HG02884 (cell line): ENCODE data around the gene COL23A1.
"Not testable (repeated sequence)": the region's sequence is repeated elsewhere in the genome, so short reads cannot be mapped to it uniquely, and the experiment has no call there.

Source experiments
- ATAC-seq: cut with Tn5 transposase; IDR thresholded peaks from one replicate; pipeline ENCODE4 v1.9.1; 2021; ENCODE audit warnings: mild to moderate bottlenecking, moderate library complexity; ENCODE audit not compliant: unreplicated experiment

COL23A1 gene

DNA sequence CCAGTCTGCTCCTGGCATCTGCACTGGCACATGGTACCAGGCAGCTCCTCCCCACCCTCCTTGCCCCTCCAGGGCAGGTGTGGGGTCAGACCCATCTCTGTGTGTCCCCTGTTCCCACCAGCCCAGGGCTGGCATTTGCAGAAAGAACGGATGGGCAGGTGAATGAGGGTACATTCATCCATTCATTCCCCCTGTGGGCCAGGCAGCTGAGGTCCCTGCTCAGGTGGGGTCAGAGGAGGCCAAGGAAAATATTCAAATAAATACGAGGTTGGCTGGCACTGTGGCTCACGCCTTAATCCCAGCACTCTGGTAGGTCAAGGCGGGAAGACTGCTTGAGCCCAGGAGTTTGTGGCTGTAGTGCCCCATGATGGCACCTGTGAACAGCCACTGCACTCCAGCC, 332.5 kb downstream of the COL23A1 start:
- no peak for ATAC-seq

DNA sequence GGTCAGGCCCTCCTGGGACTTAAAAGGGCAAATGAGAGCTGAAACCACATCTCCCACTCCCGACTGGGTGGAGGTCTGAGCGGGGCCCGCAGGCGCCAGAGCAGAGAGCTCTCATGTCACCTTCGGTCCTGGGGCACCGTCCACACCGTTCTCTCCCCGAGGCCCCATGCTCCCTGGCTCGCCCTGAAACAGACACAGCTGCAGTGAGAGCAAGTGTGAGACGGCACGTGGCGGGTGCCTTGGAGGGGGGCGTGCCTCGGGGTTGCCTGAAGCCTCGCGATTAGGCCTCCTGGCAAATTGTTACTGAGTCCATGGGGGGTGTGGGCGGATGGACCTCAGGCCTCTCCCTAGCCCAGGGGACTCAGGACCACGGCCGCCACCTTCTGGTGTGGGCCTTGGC, 333.4 kb downstream of the COL23A1 start:
- no peak for ATAC-seq

DNA sequence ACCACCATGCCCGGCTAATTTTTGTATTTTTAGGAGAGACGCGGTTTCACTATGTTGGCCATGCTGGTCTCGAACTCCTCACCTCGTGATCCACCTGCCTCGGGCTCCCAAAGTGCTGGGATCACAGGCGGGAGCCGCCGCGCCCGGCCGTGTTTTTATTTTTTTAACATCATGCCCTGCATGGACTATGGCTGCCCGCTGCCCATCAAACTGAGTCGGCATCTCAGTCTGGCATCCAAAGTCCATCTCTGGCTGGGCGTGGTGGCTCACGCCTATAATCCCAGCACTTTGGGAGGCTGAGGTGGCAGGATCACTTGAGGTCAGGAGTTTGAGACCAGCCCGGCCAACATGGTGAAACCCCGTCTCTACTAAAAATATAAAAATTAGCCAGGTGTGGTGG, 336.6 kb downstream of the COL23A1 start:
- not testable (repeated sequence) for ATAC-seq

DNA sequence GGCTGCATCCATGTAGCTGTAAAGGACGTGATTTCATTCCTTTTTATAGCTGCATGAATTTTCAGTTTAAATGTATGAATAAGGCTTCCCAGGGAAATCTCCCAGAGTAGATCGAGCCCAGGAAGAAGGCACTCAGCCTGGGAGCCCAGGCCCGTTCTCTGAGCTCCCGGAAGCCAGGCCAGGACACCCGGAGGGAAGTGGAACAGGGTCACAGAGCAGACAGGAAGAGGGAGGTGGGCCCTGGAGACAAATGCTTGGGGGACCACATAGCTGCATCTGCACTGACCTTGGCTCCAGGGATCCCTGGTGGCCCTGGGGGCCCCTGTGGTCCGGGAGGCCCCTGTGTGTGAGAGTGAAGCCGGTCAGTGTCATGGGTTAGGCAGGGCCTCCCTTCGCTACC, 337.9 kb downstream of the COL23A1 start:
- ATAC-seq = no peak

DNA sequence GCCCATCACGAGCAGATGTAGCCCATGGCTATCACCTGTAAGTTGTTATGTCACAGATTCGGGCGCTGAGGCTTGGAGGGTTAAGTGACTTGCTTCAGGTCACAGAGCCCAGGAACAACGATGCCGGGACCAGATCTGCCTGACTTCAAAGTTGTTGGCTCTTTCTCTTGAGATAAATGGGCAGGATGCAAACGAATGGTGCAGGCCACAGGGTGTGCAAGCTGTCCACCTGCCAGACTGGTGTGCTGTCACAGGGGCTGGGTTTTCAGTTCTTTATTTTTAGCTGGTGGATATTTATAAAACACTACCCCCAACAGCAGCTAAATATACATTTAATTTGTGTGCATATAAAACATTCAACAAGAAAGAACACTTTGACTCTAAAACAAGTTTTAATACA, 339.9 kb downstream of the COL23A1 start:
- ATAC-seq = no peak

DNA sequence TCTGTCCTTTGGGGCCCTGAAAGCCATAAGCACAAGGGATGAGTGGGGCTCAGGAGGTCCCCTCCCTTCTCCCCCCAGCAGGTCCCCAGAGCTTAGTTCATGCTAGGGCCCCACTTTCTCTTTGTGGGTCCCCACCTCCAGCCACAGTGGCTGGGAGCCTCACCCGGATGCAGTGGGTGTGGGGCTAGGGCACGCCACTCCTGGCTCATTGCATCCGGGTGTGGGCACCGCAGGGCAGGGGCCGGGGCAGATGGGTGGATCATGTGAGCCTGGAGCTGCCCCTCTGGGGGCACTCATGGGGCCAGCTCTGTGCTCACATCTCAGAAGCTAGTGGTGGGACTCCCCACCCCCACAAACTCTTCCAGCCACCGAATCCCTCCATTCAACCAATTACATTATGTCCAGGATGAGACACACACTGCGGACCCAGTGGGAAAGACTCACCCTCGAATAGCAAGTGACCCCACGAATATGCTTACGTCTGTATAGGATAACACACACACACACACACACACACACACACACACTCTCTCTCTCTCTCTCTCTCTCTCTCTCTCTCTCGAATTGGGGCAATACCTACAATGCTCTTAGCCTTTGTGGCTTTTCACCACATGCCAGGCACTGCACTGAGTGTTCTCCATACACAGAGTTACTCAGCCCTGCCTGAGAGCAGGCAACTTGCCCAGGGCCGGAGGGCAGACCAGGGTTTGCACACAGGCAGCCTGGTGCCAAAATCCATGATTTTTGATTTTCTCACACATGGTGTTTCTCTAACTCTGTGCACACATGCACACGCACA, 340.8 kb downstream of the COL23A1 start:
- no peak for ATAC-seq

DNA sequence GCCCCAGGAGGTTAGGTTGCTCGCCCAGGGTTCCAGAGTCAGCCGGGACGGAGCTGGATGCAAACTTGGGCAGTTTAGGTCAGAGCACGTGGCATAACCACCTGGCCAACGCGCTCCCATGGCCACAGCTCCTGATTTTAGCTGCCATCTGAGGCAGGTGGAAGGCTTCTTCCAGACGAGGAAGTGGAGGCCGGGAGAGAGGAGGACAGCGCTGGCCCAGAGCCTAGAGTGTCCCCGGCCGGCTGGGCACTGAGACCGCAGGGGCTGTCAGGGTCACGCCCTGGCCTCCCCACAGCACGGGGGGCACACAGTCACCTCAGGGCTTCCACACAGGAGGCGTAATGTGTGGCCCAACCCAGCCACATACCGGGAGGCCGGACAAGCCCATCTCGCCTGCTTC, 341.4 kb downstream of the COL23A1 start:
- no peak for ATAC-seq

DNA sequence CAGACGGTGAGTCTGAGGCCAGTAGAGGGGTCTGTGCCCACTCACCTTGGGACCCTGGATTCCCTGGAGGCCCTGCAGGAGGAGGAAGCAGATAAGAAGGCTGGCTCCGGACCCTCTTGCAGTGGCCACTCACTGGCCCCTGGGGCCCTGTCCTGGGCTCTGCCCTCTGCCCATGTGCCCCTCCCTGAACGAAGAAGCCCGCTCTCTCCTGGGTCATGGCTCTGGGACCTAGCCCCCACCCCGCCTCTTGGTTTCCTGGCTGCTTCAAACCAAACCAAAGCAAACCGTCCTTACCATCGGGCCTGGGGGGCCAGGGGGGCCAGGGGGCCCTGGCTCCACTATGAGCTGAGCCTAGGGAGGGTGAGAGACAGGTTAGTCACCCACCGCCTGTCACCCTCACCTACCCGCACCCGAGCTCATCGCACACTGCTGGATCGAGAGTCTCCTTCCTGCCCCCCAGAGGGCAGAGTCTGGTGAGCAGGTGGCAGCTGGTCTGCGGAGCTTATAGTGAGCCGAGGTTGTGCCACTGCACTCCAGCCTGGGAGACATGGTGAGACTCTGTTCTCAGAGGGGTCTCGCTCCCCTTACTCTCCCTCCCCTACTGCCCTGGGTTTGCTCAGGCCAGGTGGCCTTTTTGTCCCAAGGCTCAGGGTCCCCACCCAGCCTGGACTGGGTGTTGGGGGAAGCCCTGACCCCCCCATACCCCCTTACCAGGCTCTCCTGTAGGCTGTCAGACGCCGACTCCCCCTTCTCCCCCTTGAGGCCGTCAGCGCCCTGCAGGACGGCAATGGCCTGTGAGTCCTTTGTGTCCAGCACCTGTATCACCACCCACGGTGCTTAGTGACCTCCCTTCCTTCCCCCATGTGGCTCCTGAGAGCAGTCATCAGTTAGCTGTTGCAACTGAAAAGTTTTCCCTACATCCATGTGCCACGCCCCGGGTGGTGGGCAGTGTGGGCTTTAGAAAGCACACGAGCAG, 342.4 kb downstream of the COL23A1 start:
- ATAC-seq = no peak

DNA sequence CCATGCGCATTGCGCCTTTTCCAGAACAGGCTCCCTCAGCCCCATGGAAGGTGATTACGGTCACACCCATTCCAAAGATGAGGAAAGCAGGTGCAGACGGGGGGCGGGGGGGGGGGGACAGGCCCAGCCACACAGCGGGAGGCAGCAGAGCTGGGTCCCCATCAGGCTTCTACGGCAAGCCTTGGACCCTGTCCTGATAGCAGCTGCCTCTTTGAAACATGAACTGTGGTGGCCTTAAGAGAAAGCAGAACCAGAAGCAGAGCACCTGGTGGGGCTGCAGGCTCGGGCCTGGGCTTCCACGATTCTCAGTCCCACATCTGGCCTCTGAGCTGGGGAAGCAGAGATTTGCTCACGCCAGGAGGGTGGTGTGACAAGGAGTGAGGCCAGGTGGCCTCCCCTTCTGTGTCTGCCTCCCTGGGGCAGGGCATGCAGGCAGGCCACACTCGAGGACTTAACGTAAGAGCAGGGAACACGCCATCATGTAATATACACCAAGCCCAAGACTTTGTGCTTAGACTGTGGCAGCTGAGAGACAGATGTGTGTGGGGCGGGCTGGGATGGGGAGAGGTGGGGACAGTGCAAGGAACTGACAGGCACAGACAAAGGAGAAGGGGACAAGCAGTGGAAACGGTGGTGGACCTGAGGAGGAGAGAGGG, 343.4 kb downstream of the COL23A1 start:
- ATAC-seq = no peak

DNA sequence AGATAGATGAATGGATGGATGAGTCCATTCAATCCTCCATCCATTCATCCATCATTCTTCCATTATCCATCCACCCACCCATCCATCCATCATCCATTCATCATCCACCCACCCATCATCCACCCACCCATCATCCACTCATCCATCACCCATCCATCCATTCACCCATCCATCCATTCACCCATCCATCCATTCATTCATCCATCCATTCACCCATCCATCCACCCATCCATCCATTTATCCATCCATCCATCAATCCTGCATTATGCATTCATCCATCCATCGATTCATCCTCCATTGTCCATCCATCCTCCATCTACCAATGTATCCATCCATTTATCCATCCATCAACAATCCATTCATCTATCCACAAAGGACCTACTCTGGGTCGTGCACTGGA, 344.8 kb downstream of the COL23A1 start:
- ATAC-seq = no peak

DNA sequence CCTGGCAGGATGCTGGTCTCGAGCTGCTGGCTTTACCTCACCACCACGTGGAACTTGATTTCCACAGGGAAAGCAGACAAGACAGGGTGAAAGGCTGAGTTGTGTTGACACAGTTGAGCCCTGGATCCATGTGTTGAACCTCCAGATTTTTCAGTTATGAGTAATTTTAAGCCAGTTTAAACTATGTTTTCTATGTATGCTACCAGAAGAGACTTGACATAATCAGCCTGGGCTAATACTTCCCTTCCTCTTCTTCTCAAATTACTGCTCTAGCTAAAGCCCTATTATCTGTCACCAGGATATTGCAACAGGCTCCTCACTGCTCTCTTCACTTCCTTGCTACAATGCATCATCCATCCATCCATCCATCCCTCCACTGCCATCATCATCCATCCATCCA, 345.6 kb downstream of the COL23A1 start:
- ATAC-seq = no peak

DNA sequence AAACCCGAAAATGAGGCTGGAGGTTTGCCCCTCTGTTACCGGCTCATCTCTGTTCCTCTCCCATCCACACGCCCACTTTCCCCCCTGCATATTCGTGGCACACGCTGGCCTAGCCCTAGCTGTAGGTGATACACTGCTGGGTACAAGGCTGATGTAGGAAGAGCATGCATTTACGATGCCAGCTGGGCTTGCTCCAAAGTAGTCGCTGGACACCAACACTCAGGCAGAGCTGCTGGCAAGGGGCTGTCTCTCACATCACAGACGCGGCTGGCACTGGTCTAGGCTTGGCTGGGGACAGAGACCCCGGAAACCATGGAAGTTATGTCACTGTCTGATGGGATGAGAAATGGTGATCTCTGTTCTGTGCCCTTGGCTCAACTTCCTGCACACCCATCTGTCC, 347.8 kb downstream of the COL23A1 start:
- ATAC-seq = no peak

DNA sequence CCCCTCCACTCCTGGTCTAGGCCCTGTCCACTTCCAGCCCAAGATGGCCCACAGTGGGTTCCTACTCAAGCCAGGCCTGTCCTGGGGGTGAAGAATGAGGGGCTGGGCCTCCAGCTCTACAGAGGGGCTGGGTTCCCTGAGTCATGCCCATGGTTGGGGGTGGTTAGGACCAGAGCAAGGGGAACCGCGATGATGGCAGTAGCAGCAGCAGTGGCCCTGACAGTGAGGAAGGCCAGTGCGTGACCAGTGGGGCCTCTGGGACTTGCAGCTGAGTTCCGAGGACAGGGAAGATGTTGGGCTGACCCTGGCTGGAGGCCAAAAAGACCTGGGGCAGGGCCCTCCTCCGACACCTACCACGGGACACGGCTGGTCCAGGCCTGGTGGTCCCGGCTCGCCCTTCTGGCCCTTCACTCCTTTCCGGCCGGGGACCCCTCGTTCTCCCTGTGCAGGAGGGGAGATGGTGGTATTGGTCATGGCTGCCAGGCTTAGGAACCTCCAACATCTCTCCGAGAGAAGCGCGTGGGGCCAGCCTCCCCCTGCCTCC, 348.4 kb downstream of the COL23A1 start:
- ATAC-seq = no peak

DNA sequence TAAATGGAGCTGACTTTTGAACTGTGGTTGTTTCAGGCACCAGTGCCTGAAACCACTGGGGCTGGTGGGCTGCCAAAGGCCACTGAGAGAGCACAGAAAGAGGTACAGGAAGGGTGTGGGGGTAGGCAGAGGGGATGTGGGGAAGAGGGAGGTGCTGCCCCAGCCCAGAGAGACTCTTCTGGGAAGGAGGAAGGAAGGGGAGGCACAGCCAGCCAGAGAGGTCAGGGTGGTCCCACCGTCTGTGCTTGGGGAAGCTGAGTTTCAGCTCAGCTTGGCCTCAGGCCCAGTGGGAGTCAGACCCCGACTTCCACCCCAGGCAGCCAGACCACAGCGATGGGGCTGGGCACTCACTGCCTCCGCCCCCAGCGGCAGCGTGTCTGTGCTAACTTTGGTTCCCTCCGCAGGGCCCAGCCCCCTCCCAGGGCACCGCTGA, 348.9 kb downstream of the COL23A1 start:
- no peak for ATAC-seq

DNA sequence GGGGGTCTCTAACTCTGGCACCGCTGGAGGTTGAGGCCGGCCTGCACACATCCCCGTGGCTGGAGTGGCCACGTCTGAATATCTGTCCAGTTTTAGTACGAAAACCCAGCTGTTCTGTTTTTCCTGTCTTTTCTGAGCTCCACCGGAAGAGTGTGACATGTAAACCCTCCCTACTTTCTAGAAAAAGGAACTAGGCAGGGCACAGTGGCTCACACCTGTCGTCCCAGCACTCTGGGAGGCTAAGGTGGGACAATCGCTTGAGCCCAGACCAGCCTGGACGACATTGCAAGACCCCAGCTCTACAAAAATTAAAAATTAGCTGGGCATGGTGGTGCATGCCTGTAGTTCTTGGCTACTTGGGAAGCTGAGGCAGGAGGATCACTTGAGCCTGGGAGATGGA, 349.4 kb downstream of the COL23A1 start:
- ATAC-seq = no peak

DNA sequence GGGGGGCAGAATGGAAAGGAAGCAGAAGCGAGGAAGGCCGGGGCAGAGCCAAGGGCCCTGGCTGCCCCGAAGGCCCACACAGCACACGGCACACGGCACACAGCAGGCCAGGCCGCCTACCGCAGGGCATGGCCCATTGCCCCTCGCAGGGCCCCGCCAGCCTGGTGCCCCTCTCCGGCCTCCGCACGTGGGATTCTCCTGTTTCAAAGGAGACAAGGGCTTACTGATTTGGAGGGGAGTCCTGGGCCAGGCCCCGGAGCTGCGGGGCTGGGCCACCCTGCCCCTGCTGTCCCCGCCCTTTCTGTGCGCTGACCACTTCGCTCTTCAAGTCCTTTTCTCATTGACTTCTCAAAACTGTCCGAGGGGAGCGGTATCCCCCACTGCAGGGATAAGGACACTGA, 349.9 kb downstream of the COL23A1 start:
- no peak for ATAC-seq

DNA sequence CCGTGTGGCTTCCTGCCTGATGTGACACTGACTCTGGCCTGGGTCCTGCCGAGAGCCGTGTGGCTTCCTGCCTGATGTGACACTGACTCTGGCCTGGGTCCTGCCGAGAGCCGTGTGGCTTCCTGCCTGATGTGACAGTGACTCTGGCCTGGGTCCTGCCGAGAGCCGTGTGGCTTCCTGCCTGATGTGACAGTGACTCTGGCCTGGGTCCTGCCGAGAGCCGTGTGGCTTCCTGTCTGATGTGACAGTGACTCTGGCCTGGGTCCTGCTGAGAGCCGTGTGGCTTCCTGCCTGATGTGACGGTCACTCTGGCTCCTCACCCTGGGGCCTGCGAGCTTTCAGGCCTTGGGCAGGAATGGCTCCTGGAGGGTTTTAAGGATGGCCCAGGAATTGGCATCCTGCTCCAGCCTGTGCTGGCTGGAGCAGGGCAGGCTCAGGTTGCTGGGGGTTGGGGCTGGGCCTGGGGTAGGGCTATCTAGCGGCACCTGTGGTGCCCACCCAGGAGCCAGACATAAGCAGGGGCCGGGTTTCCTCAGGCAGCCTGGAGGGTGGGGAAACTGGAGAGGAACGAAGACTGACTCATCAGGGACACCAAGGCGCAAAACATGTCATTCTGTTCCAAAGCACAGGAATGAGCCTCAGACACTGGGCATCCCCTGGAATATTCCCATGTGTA, 350.4 kb downstream of the COL23A1 start:
- not testable (repeated sequence) for ATAC-seq

DNA sequence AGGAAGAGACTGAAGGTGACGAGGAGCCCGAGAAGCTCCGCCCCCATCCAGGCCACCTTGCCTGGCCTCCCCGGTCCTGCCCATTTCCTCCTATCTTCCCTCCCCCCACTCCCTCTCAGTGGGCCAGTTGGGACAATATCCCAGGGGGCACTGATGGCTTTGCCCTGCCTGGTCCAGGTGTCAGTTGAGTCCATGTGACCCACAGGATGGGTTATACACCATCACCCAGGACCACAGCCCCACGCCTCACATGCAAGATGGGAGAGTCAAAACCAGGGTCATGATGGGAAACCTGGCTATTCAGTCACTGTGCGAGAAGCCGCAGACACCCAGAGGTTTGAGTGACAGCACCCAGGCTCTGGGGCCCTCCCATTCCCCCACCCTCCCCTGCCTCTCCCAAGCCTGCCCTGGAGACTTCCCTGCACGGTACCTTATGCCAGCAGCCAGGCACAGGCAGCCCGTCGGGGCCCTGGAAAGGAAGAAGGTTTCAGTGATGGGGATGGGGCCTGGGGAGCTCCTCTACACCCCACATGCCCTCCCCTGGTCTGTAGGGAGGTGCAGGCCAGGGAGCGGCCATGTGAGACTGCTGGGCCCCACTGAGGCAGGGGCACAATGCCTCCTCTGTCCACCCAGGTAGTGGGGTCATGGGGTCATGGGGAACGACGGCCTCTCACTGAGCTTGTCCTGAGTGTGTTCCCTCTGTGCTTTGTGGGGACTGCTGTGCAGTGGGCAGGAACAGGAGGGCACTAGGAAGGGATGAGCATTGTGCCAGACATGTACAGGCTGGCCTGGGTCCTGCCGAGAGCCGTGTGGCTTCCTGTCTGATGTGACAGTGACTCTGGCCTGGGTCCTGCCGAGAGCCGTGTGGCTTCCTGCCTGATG, 351.2 kb downstream of the COL23A1 start:
- ATAC-seq = no peak

DNA sequence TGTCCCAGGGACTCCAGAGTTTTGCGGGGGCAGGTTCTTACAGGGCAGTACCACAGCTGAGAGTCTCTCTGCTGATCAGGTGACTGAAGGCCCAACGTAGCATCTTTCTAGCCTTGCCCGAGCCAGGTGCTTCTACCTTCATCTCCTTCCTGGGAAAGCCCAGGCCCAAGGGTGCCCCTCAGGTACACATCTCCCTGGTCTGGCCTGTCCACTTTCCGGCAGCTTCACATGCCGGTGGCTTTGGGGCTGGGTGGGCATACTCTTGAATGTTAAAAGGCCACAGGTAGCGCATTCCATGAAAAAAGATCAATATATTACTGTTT, 351.9 kb downstream of the COL23A1 start:
- ATAC-seq = no peak
